AG10803 (cell line): ENCODE data around the gene MCF2L2.
A peak's percentile ranks its signal among the peaks of the same experiment; 100 is the strongest.
"Not testable (repeated sequence)": the region's sequence is repeated elsewhere in the genome, so short reads cannot be mapped to it uniquely, and the experiment has no call there.

ENCODE experiments used
- DNase-seq: peaks from one replicate; pipeline ENCODE4 v3.0.0; 2010; ENCODE audit warnings: low read depth
- H3K4me3 ChIP-seq: 2 replicates; pipeline ENCODE4 v1.5.1; 2011; ENCODE audit warnings: mild to moderate bottlenecking, low read length, control low read depth
- TF ChIP-seq, protein P1 (sequence below): conservative IDR thresholded peaks from 2 replicates; pipeline ENCODE4 v1.5.1; 2011; ENCODE audit warnings: mild to moderate bottlenecking, low read length, control low read depth, inconsistent platforms

MCF2L2 gene

GRCh38 chr3:183434992-183435391, 6.6 kb upstream of the MCF2L2 start:
- TF ChIP-seq, protein P1, sequence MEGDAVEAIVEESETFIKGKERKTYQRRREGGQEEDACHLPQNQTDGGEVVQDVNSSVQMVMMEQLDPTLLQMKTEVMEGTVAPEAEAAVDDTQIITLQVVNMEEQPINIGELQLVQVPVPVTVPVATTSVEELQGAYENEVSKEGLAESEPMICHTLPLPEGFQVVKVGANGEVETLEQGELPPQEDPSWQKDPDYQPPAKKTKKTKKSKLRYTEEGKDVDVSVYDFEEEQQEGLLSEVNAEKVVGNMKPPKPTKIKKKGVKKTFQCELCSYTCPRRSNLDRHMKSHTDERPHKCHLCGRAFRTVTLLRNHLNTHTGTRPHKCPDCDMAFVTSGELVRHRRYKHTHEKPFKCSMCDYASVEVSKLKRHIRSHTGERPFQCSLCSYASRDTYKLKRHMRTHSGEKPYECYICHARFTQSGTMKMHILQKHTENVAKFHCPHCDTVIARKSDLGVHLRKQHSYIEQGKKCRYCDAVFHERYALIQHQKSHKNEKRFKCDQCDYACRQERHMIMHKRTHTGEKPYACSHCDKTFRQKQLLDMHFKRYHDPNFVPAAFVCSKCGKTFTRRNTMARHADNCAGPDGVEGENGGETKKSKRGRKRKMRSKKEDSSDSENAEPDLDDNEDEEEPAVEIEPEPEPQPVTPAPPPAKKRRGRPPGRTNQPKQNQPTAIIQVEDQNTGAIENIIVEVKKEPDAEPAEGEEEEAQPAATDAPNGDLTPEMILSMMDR = no peak
- DNase-seq = no peak
- H3K4me3 ChIP-seq = no peak overlapping the region

DNA sequence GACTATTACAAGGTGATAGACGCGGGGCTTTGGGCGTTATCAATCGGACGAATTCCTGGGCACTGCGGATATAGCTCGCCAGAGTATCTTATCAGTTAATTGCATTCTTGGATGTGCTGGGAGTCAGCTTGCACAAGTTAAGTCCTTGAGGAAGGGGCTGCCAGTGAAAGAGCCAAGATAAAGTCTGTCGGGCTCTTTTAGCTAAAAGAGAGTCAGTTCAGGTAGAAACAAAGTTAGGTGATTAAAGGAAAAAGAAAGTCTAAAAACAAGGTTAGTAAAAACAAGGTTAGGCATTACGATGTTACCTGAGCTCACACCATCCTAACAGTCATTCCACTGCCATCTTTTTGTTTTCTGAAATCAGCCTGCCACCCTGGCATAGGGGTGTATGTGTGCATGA, 6.1 kb upstream of the MCF2L2 start:
- H3K4me3 ChIP-seq = no peak overlapping the region
- TF ChIP-seq, protein P1 = no peak
- DNase-seq = no peak

DNA sequence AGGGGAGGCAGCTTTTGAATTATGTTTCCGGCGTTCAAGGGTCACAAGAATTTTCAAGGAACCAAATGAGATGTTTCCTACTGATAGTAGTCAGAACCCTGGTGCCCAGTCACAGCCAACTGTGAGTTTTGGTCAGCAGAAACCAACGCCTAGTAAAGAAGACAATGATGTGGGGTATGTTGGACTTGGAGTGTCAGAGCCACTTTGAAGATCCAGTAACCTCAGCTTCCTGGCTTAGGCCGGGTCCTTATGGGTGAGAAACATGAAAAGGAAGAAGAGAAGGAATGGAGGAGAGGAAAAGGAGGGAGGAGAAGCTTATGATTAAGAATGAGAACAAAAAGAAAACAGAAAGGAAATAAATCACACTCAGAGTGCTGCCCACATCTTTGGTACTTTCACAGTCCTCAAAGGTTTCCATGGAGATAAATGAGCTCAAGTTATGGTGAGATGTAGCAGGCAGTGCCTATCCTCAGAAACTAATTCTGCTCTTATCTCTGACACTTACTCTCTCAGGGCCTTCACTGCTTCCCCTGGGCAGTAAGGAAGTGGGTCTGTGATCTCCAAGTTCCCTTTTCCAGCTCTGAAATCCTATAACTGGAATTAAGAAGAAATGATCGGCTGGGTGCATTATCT, 2.0 kb upstream of the MCF2L2 start:
- TF ChIP-seq, protein P1 = no peak
- DNase-seq = no peak
- H3K4me3 ChIP-seq = no peak overlapping the region

- DNase-seq = peak; percentile 26
- peak overlapping the region; percentile 57 for H3K4me3 ChIP-seq
- TF ChIP-seq, protein P1 = no peak
Observed at GRCh38 chr3:183427876-183428446, 458 bp downstream of the MCF2L2 start.

DNA sequence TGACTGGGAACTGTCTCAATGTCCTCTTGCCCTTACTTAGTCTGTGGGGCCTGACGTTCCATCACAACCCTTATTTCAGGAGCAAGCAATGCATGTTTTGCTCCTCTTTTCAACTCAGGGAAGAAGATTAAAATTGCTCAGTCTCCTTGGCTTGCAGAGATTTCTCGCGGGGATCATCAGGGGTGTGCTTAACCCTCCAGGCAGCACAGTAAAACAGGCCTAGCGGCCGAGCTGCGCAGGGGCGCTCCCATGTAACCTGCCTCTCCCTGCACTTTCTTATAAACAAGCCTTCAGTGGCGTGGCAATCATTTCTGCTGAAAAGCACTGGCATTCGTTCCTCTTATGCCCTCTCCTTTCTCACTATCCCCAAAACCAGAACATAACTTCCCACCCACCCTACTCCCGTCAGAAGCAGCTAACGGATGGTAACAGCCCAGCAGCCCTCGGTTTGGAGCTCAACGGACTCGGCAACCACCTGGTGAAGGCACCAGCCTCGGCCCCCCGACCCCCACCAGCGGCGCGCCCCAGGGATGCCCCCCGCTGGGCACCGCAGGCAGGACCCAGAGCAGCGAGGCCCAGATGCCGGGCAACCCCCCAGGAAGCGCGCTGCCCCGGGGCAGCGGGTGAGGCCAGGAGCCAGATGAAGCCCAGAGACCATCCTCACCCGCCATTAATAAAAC, 1.1 kb downstream of the MCF2L2 start:
- TF ChIP-seq, protein P1 = no peak
- no peak overlapping the region for H3K4me3 ChIP-seq
- DNase-seq = no peak

DNA sequence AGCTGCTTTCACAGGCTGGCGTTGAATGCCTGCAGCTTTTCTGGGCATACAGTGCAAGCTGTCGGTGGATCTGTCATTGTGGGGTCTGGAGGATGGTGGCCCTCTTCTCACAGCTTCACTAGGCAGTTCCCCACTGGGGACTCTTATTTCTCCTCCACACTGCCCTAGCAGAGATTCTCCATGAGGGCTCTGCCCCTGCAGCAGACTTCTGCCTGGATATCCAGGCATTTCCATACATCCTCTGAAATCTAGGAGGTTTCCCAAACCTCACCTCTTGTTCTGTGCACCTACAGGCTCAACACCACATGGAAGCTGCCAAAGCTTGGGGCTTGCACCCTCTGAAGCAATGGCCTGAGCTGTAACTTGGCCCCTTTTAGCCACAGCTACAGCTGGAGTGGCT, 9.6 kb downstream of the MCF2L2 start:
- H3K4me3 ChIP-seq, DNase-seq: not testable (repeated sequence)

DNA sequence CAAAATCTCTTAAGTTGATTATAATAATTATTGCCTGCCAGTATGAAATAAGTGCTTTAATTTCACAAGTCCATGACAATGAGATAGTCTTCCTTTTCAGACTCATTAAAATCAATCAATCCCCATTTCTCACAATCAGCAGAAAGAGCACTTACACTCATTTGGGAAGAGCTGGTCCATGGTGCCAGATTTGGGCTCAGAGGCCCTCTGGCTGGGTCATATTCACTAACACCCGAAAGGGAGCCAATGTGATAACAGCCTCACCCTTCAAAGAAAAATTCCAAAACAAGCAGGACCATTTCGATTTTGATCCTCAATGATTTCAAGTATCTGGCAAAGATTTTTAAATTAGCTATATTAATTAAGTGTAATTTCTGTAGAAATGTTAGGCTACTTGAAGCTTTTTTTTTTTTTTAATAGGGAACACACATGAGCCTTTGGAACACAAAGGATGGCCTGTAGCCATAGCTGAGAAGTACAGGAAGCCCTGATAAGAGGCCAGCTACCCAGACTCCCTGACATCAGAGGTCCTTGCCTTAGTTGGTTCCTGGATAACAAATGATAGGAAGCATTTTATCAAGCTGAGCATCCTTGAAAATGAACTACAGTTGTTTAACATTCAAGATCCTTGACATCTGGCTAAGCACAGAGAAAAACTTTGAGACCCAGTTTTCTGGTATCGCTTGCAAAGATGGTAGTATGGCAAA, 17.1 kb downstream of the MCF2L2 start:
- no peak overlapping the region for H3K4me3 ChIP-seq
- TF ChIP-seq, protein P1 = no peak
- no peak for DNase-seq
